ENCODE measurements around the gene TCEAL6.
"Not testable (repeated sequence)": the region's sequence is repeated elsewhere in the genome, so short reads cannot be mapped to it uniquely, and the experiment has no call there.

The TCEAL6 gene

GRCh38 chrX:102142274-102142673 lies at the start of gene TCEAL6:
TSS of gene TCEAL6 (minus strand) at chrX:102142481.
- DNase-seq: not testable (repeated sequence)

- no peak for DNase-seq
Observed at GRCh38 chrX:102185967-102186720, 43.9 kb upstream of the TCEAL6 start.

GRCh38 chrX:102155806-102156179 lies 13.5 kb upstream of the TCEAL6 start, which contains the start of gene BEX5:
TSS of gene BEX5 (minus strand) at chrX:102155977. CDS start at chrX:102154265, 1,712 bp downstream.
- peak; percentile 2 to 22 for DNase-seq

- DNase-seq: no peak
Observed at GRCh38 chrX:102154900-102155805, 12.9 kb upstream of the TCEAL6 start.

- DNase-seq: no peak
Observed at GRCh38 chrX:102154218-102154860, 12.1 kb upstream of the TCEAL6 start.

- not testable (repeated sequence) for DNase-seq
Observed at GRCh38 chrX:102141631-102142030, 650 bp downstream of the TCEAL6 start.

GRCh38 chrX:102140876-102141275 lies 1.4 kb downstream of the TCEAL6 start:
- DNase-seq: not testable (repeated sequence)

GRCh38 chrX:102138064-102138463 lies 4.2 kb downstream of the TCEAL6 start:
- no peak for DNase-seq

- DNase-seq: no peak
Observed at GRCh38 chrX:102129473-102129872, 12.8 kb downstream of the TCEAL6 start.

GRCh38 chrX:102126863-102127262 lies 15.4 kb downstream of the TCEAL6 start:
- no peak for DNase-seq

- not testable (repeated sequence) for DNase-seq
Observed at GRCh38 chrX:102126080-102126818, 16.0 kb downstream of the TCEAL6 start.

- DNase-seq: not testable (repeated sequence)
Observed at GRCh38 chrX:102125436-102125835, 16.8 kb downstream of the TCEAL6 start, which contains the start of gene TCEAL2. TSS of gene TCEAL2 (plus strand) at chrX:102125679. CDS start at chrX:102126831, 1,152 bp downstream.

- not testable (repeated sequence) for DNase-seq
Observed at GRCh38 chrX:102125014-102125413, 17.3 kb downstream of the TCEAL6 start.

GRCh38 chrX:102115748-102116147 lies 26.5 kb downstream of the TCEAL6 start:
- DNase-seq: no peak

- no peak for DNase-seq
Observed at GRCh38 chrX:102113367-102113766, 28.9 kb downstream of the TCEAL6 start.

Data from inflammatory macrophage treated with lipopolysaccharide for 1 hour (primary cell).